Peyer's patch (tissue), 4 donors: Measurements from ENCODE around the gene MUC6. TPM values are rescaled to one million over a fixed set of nuclear protein-coding genes. Genes with fewer than 3 reads are reported as not detected.
"Not testable (repeated sequence)": the region's sequence is repeated elsewhere in the genome, so short reads cannot be mapped to it uniquely, and the experiment has no call there.

Source experiments
- DNase-seq, 3 donors: peaks; one replicate each; pipeline ENCODE4 v3.0.0-alpha.2; 2017 to 2019
- H3K27ac ChIP-seq, 4 donors: fragments of 200-600 bp; sonication (generic); one replicate each; pipeline ENCODE4 v1.5.1; 2016 to 2019
- H3K27me3 ChIP-seq, 2 donors: fragments of 200-600 bp; sonication (generic); one replicate each; pipeline ENCODE4 v1.5.1; 2019
- H3K36me3 ChIP-seq, 3 donors: fragments of 200-600 bp; sonication (generic); one replicate each; pipeline ENCODE4 v1.5.1; 2016 to 2019
- H3K4me1 ChIP-seq, 4 donors: fragments of 200-600 bp; sonication (generic); one replicate each; pipeline ENCODE4 v1.5.1; 2016 to 2019
- H3K4me3 ChIP-seq, 4 donors: fragments of 200-600 bp; sonication (generic); 1 replicate in 3 of 4; 2 replicates in 1 of 4; pipeline ENCODE4 v1.5.1; 2016 to 2019; ENCODE audit warnings: mild to moderate bottlenecking in 1 of 4
- H3K9me3 ChIP-seq, 4 donors: fragments of 200-600 bp; sonication (generic); one replicate each; pipeline ENCODE4 v1.5.1; 2016 to 2019; ENCODE audit warnings: mild to moderate bottlenecking in 1 of 4
- CTCF ChIP-seq, 6 experiments: fragments of 450-650 bp in 4 of 6; fragments of 200-600 bp in 2 of 6; sonication (generic) in 1 of 6; IDR thresholded peaks; one replicate each; pipeline ENCODE4 v1.5.1; 2017 to 2019; ENCODE audit warnings: antibody characterized with exemption in 6 of 6, mild to moderate bottlenecking in 3 of 6, moderate library complexity in 1 of 6
- POLR2A ChIP-seq, 2 donors: fragments of 450-650 bp; IDR thresholded peaks; one replicate each; pipeline ENCODE4 v1.5.1; 2017; ENCODE audit warnings: antibody characterized with exemption in 2 of 2, mild to moderate bottlenecking in 2 of 2, moderate library complexity in 2 of 2
- total RNA-seq, 4 donors: library from RNA; depleted of rRNA; stranded (reverse); fragments of >200 nt; gene quantifications; one replicate each; pipeline ENCODE4 v1.1.0, GENCODE V29; 2016

MUC6 gene
- total RNA-seq, 4 donors from 2014 or later, result not detected

- no peaks in the 10 kb centered on the region for H3K27me3 ChIP-seq
- H3K4me3 ChIP-seq, result no peak overlapping the region
- DNase-seq, result no peak
- no peaks in the 10 kb centered on the region for H3K9me3 ChIP-seq
- no peak overlapping the region for H3K27ac ChIP-seq
- no peaks in the 10 kb centered on the region for H3K4me1 ChIP-seq
- no peak for TF ChIP-seq POLR2A (IDR thresholded peaks at IDR 0.05)
- no peak for TF ChIP-seq CTCF (IDR thresholded peaks at IDR 0.05)
- peaks cover 0 to 84% (median 0%) of the 10 kb centered on the region in 3 donors for H3K36me3 ChIP-seq
Observed at GRCh38 chr11:976431-977160, 59.9 kb downstream of the MUC6 start.

- Histone ChIP-seq H3K27ac (no peak overlapping the region), H3K27me3 (no peaks in the 10 kb centered on the region), H3K36me3 (peaks cover 0 to 81% (median 0%) of the 10 kb centered on the region in 3 donors), H3K4me1 (no peaks in the 10 kb centered on the region), H3K4me3 (no peak overlapping the region), H3K9me3 (no peaks in the 10 kb centered on the region)
- TF ChIP-seq POLR2A (IDR thresholded peaks at IDR 0.05) (no peak), CTCF (IDR thresholded peaks at IDR 0.05) (no peak)
- DNase-seq, result no peak
Observed at GRCh38 chr11:975827-976226, 60.7 kb downstream of the MUC6 start.

- H3K4me1 ChIP-seq, H3K27ac ChIP-seq, DNase-seq, H3K4me3 ChIP-seq, H3K9me3 ChIP-seq, H3K27me3 ChIP-seq: not testable (repeated sequence)
- peaks cover 0 to 83% (median 0%) of the 10 kb centered on the region in 3 donors for H3K36me3 ChIP-seq
Observed at GRCh38 chr11:975376-975775, 61.1 kb downstream of the MUC6 start.

- no peak for TF ChIP-seq CTCF (IDR thresholded peaks at IDR 0.05)
- no peak for TF ChIP-seq POLR2A (IDR thresholded peaks at IDR 0.05)
Observed at GRCh38 chr11:973237-973636, 63.3 kb downstream of the MUC6 start.

GRCh38 chr11:972523-973211 is 63.9 kb downstream of the MUC6 start:
- Histone ChIP-seq H3K27me3 (no peaks in the 10 kb centered on the region), H3K4me3 (no peak overlapping the region), H3K27ac (no peak overlapping the region), H3K36me3 (peaks cover 0 to 78% (median 0%) of the 10 kb centered on the region in 3 donors), H3K4me1 (no peaks in the 10 kb centered on the region), H3K9me3 (no peaks in the 10 kb centered on the region)
- DNase-seq, result no peak
- TF ChIP-seq POLR2A (IDR thresholded peaks at IDR 0.05) (no peak), CTCF (IDR thresholded peaks at IDR 0.05) (no peak)

More at GRCh38 chr11:973237-973636, 63.3 kb downstream of the MUC6 start:
- Histone ChIP-seq H3K27me3 (no peaks in the 10 kb centered on the region), H3K4me3 (no peak overlapping the region), H3K36me3 (peaks cover 0 to 76% (median 0%) of the 10 kb centered on the region in 3 donors), H3K4me1 (no peaks in the 10 kb centered on the region), H3K27ac (no peak overlapping the region), H3K9me3 (no peaks in the 10 kb centered on the region)
- no peak for DNase-seq

- TF ChIP-seq POLR2A (IDR thresholded peaks at IDR 0.05) (no peak), CTCF (IDR thresholded peaks at IDR 0.05) (no peak)
- no peaks in the 10 kb centered on the region for H3K27me3 ChIP-seq
- no peak overlapping the region for H3K4me3 ChIP-seq
- peaks cover 0 to 73% (median 0%) of the 10 kb centered on the region in 3 donors for H3K36me3 ChIP-seq
- no peaks in the 10 kb centered on the region for H3K9me3 ChIP-seq
- no peak for DNase-seq
- H3K4me1 ChIP-seq, result no peaks in the 10 kb centered on the region
- no peak overlapping the region for H3K27ac ChIP-seq
Observed at GRCh38 chr11:971731-972365, 64.7 kb downstream of the MUC6 start.
